Ovary (tissue), 9 donors: Measurements from ENCODE around the gene USP53. TPM values are rescaled to one million over a fixed set of nuclear protein-coding genes. Genes with fewer than 3 reads are reported as not detected.
A peak's percentile ranks its signal among the peaks of the same experiment; 100 is the strongest.

Source experiments
- DNase-seq, 5 donors: peaks; one replicate each; pipeline ENCODE4 v3.0.0-alpha.2; 2019 to 2020
- H3K27ac ChIP-seq, 2 donors: fragments of 200-600 bp; one replicate each; pipeline versions ENCODE4 v1.5.1 to v1.8.0; 2019 to 2022
- H3K27me3 ChIP-seq: fragments of 200-600 bp; one replicate; pipeline ENCODE4 v1.8.0; 2022
- H3K36me3 ChIP-seq: fragments of 200-600 bp; sonication (generic); one replicate; pipeline ENCODE4 v1.5.1; 2019
- H3K4me1 ChIP-seq: one replicate; pipeline ENCODE4 v1.8.1; 2013; ENCODE audit warnings: mild to moderate bottlenecking, moderate library complexity; ENCODE audit not compliant: insufficient read depth
- H3K4me3 ChIP-seq: fragments of 200-600 bp; sonication (generic); one replicate; pipeline ENCODE4 v1.5.1; 2017
- H3K9me3 ChIP-seq, 2 donors: fragments of 200-600 bp in 1 of 2; sonication (generic) in 1 of 2; one replicate each; pipeline versions ENCODE4 v1.5.1 to v1.8.1; 2013 to 2019; ENCODE audit warnings: mild to moderate bottlenecking in 1 of 2, moderate library complexity in 1 of 2
- CTCF ChIP-seq, 3 donors: fragments of 450-650 bp in 2 of 3; fragments of 200-600 bp in 1 of 3; IDR thresholded peaks; one replicate each; pipeline versions ENCODE4 v1.5.1 to v1.8.0; 2016 to 2022; ENCODE audit warnings: antibody characterized with exemption in 3 of 3, mild to moderate bottlenecking in 1 of 3
- EP300 ChIP-seq: sonication (generic); formaldehyde crosslinking; IDR thresholded peaks from one replicate; pipeline ENCODE4 v1.6.1; 2017; ENCODE audit warnings: antibody characterized with exemption
- POLR2A ChIP-seq: fragments of 450-650 bp; IDR thresholded peaks from one replicate; pipeline ENCODE4 v1.6.1; 2017; ENCODE audit warnings: antibody characterized with exemption, mild to moderate bottlenecking, moderate library complexity
- WGBS, 3 donors: extraction: QIAGEN DNeasy Blood & Tissue Kit in 1 of 3; methylation state at CpG; one replicate each; pipeline versions ENCODE4 v1.1.5 to v1.1.7; 2013 to 2017; 5-methylcytosine and 5-hydroxymethylcytosine counted together
- intact Hi-C, 4 donors: fragments of 100-400 bp; cut with DNase I; formaldehyde crosslinking; loops; one replicate each; pipeline versions ENCODE4 v1.11.0 to v1.15.1; 2022 to 2023
- polyA plus RNA-seq, 2 donors: library from polyadenylated mRNA; stranded (reverse); fragments of 200-250 nt in 1 of 2; fragments of 350-450 nt in 1 of 2; fragmentation: Illumina TruSeq in 1 of 2; extraction: RNeasy Lipid Tissue Mini Kit (QIAGEN cat#74804) in 1 of 2; gene quantifications; one replicate each; pipeline ENCODE4 v1.2.3, GENCODE V29; 2013 to 2014
- total RNA-seq, 7 donors: library from RNA; depleted of rRNA in 2 of 7; stranded (reverse); fragments of >200 nt in 2 of 7; fragmentation: NEBNext Ultra II Directional in 3 of 7; extraction: Animal tissue kit (Norgen Biotek cat#: 25700) in 3 of 7; gene quantifications; one replicate each; pipeline versions ENCODE4 v1.1.0 to v1.2.4, GENCODE V29; 2016 to 2023
- donor health status: DM: no; HTN: no; CAD: no; lungs with moderate emphysema.
- donor health status: DM: no; HTN: no; CAD: no.
- donor health status: Bipolar disorder and iron deficiency.
- donor health status: DM: yes; HTN: yes; CAD: no.
- donor health status: DM: no; HTN: no; CAD: no.
- donor health status: DM: yes; HTN: yes; CAD: no.

The USP53 gene
- total and polyA plus RNA-seq, 9 donors, result 10.7 to 98.9 (median 20.4) TPM

DNA sequence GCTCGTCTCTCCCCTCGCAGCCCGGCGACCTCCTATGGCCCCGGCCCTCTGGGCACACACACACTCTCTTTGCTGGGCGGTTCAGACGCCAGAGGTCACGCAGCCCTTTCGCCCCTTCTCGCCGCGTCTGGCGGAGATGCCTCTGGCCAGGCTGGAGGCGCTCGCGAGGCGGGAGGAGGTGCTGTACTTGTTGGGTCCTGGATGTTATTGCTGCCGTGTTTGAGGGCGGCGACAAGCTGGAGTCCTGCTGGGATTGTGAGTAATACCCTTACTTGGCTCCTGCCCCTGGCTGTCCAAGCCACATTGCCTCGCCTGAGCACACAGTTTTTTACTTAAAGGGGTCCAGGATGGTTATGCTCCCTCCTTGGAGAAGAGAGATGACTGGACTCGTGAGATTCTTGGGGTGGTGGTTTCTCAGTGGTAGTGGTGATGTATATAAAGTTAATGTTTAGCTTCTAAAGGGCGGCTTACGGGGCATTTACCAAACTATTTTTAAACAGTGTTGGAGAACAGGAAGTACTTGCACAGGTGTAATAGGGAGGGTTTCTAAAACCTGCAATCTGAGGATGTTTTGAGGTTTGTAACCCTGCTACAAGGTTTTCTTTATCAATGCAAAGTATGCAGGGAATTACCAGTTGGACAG, 572 bp downstream of the USP53 start:
- Histone ChIP-seq H3K27ac (peak overlapping the region; percentile 90 to 92), H3K9me3 (no peaks in the 10 kb centered on the region), H3K27me3 (no peaks in the 10 kb centered on the region), H3K4me3 (peak overlapping the region; percentile 90), H3K4me1 (no peaks in the 10 kb centered on the region), H3K36me3 (no peaks in the 10 kb centered on the region)
- peak; percentile 73 to 86 (median 84) for DNase-seq
- intact Hi-C loops, result loop anchor here in 2 of 4 donors (10.0 kb wide), 5 partner anchors 72 to 228 kb away; no protein-coding TSS in a partner anchor
- TF ChIP-seq CTCF (IDR thresholded peaks at IDR 0.05), result peak in 1 of 3 donors; percentile 8
- TF ChIP-seq EP300, result no peak
- 0 to 1% (median 0%) methylated on average over 18 to 24 of the region's 24 CpGs for WGBS, 3 donors

- no peaks in the 10 kb centered on the region for H3K27me3 ChIP-seq
- DNase-seq, result no peak
- no peak for TF ChIP-seq POLR2A
- no peak for TF ChIP-seq EP300
- no peak for TF ChIP-seq CTCF (IDR thresholded peaks at IDR 0.05)
- intact Hi-C loops, result loop anchor here in 2 of 4 donors (10.0 kb wide), 5 partner anchors 67 to 233 kb away; no protein-coding TSS in a partner anchor
- no peaks in the 10 kb centered on the region for H3K9me3 ChIP-seq
- no peaks in the 10 kb centered on the region for H3K36me3 ChIP-seq
- no peak overlapping the region for H3K4me3 ChIP-seq
- H3K27ac ChIP-seq, result no peak overlapping the region
- 88 to 97% (median 96%) methylated on average over 1 of the region's 1 CpG for WGBS, 3 donors
- no peaks in the 10 kb centered on the region for H3K4me1 ChIP-seq
Measured at GRCh38 chr4:119218093-119218492, 5.6 kb downstream of the USP53 start.

DNA sequence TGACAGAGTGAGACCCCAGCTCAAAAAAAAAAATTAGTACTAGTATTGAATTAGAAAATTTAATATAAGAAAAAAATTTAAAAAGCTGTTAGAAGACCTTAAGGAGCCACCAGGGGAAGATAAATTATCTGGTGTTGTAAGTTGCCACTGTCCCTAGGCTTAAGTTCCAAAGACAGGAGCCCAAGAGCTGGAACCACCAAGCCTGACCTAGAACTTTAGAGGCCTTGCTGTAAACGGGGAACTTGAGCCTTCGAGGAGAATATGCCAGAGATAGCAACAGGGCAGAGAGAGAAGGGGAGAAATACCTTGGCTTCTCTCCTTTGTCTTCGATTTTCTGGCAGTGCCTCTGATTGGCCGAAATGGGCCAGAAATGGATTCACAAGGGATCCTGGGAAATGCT, 8.9 kb downstream of the USP53 start:
- no peaks in the 10 kb centered on the region for H3K4me1 ChIP-seq

GRCh38 chr4:119227690-119228089, 15.2 kb downstream of the USP53 start:
- Histone ChIP-seq H3K27me3 (no peaks in the 10 kb centered on the region), H3K9me3 (no peaks in the 10 kb centered on the region), H3K4me1 (no peaks in the 10 kb centered on the region), H3K27ac (no peak overlapping the region), H3K4me3 (no peak overlapping the region), H3K36me3 (no peaks in the 10 kb centered on the region)
- DNase-seq, result no peak
- TF ChIP-seq EP300, result no peak
- no peak for TF ChIP-seq CTCF (IDR thresholded peaks at IDR 0.05)
- no peak for TF ChIP-seq POLR2A
- intact Hi-C loops, result no loop called here

More for the DNA sequence above, 8.9 kb downstream of the USP53 start:
- intact Hi-C loops, result no loop called here
- H3K36me3 ChIP-seq, result no peaks in the 10 kb centered on the region
- H3K9me3 ChIP-seq, result no peaks in the 10 kb centered on the region
- TF ChIP-seq POLR2A (no peak), EP300 (no peak), CTCF (IDR thresholded peaks at IDR 0.05) (no peak)
- WGBS, 3 donors, result 82 to 95% (median 83%) methylated on average over 4 of the region's 4 CpGs
- DNase-seq, result no peak
- no peak overlapping the region for H3K27ac ChIP-seq
- H3K4me3 ChIP-seq, result no peak overlapping the region
- H3K27me3 ChIP-seq, result no peaks in the 10 kb centered on the region
